A549 (cell line): Measurements from ENCODE around the gene SPG21. TPM values are rescaled to one million over a fixed set of nuclear protein-coding genes. Genes with fewer than 3 reads are reported as not detected.

Experiments used
- ATAC-seq, 2 experiments: fragments of 200-7000 bp in 1 of 2; fragments of >200 bp in 1 of 2; cut with Nextera tagmentation in 1 of 2; cut with Tn5 transposase in 1 of 2; 3 replicates each; pipeline versions ENCODE4 v1.8.0 to v1.9.1; 2018 to 2020; ENCODE audit warnings: mild to moderate bottlenecking in 1 of 2, moderate library complexity in 1 of 2
- CTCF ChIA-PET: fragments of 300-600 bp; sonication (Branson Sonifier 250); formaldehyde crosslinking; extraction: SDS; loops from one replicate; lab custom pipeline; 2021; ENCODE audit warnings: antibody characterized with exemption, inconsistent platforms; lab: Yijun Ruan, JAX
- POLR2A ChIA-PET: fragments of 350-600 bp; formaldehyde crosslinking; extraction: SDS; loops from one replicate; lab custom pipeline; 2021; ENCODE audit warnings: antibody characterized with exemption, inconsistent platforms; lab: Yijun Ruan, JAX
- DNase-seq, 2 experiments: peaks; one replicate each; pipeline versions ENCODE4 v3.0.0 to v3.0.0-alpha.2; 2011 to 2016; ENCODE audit warnings: low read depth in 1 of 2, low spot score in 1 of 2
- FAIRE-seq: peaks from 2 replicates; lab custom pipeline; 2011; peaks lifted over from hg19 to GRCh38; lab: Jason Lieb, UNC
- H3K27ac ChIP-seq, 2 experiments: fragments of >200 bp; sonication (Bioruptor Twin); formaldehyde crosslinking; 3 replicates each; pipeline ENCODE4 v1.5.1; 2016 to 2017
- H3K4me1 ChIP-seq: fragments of >200 bp; sonication (Bioruptor Twin); formaldehyde crosslinking; 3 replicates; pipeline ENCODE4 v1.6.1; 2016
- H3K4me2 ChIP-seq: fragments of >200 bp; sonication (Bioruptor Twin); formaldehyde crosslinking; 3 replicates; pipeline ENCODE4 v1.6.1; 2016
- H3K4me3 ChIP-seq: fragments of >200 bp; sonication (Bioruptor Twin); formaldehyde crosslinking; 3 replicates; pipeline ENCODE4 v1.5.1; 2016
- H3K9me3 ChIP-seq: fragments of >200 bp; sonication (Bioruptor Twin); formaldehyde crosslinking; 3 replicates; pipeline ENCODE4 v1.6.1; 2016
- ATOH8 ChIP-seq: fragments of 250-450 bp; sonication (Bioruptor Pico); IDR thresholded peaks from 2 replicates; pipeline ENCODE4 v1.5.0; 2020; ENCODE audit warnings: low read depth, mild to moderate bottlenecking, moderate library complexity
- BHLHE40 ChIP-seq: IDR thresholded peaks from 2 replicates; pipeline ENCODE4 v1.6.1; 2012; ENCODE audit warnings: low read depth, low read length, inconsistent platforms
- CEBPB ChIP-seq, 2 experiments: fragments of >200 bp in 1 of 2; sonication (Bioruptor Twin) in 1 of 2; formaldehyde crosslinking in 1 of 2; IDR thresholded peaks; 2 replicates each; pipeline ENCODE4 v1.6.1; 2012 to 2016
- CHD2 ChIP-seq: fragments of 150-350 bp; IDR thresholded peaks from 2 replicates; pipeline ENCODE4 v1.6.1; 2014; ENCODE audit warnings: low read length; ENCODE audit not compliant: partially characterized antibody
- EP300 ChIP-seq, 2 experiments: fragments of >200 bp; sonication (Bioruptor Twin); formaldehyde crosslinking; IDR thresholded peaks; 2 replicates in 1 of 2; 3 replicates in 1 of 2; pipeline ENCODE4 v1.6.1; 2016 to 2017
- GATA3 ChIP-seq: IDR thresholded peaks from 2 replicates; pipeline ENCODE4 v1.6.1; 2012; ENCODE audit warnings: borderline replicate concordance
- HEYL ChIP-seq: fragments of 250-450 bp; sonication (Bioruptor Pico); IDR thresholded peaks from 2 replicates; pipeline ENCODE4 v1.8.0; 2021; ENCODE audit warnings: mild to moderate bottlenecking, moderate library complexity
- HMGXB4 ChIP-seq: fragments of 250-450 bp; sonication (Bioruptor Pico); IDR thresholded peaks from 2 replicates; pipeline ENCODE4 v1.5.0; 2021; ENCODE audit warnings: mild to moderate bottlenecking, moderate library complexity, borderline replicate concordance
- HOXB5 ChIP-seq: fragments of 250-450 bp; sonication (Bioruptor Pico); IDR thresholded peaks from 2 replicates; pipeline ENCODE4 v1.5.0; 2020; ENCODE audit warnings: mild to moderate bottlenecking, moderate library complexity
- MAFK ChIP-seq: fragments of 450-650 bp; IDR thresholded peaks from 2 replicates; pipeline ENCODE4 v1.6.1; 2014; ENCODE audit not compliant: partially characterized antibody
- NFE2L2 ChIP-seq: fragments of 150-350 bp; conservative IDR thresholded peaks from 2 replicates; pipeline ENCODE4 v1.6.1; 2014; ENCODE audit warnings: low read length
- RARB ChIP-seq: fragments of 250-450 bp; sonication (Bioruptor Pico); IDR thresholded peaks from 2 replicates; pipeline ENCODE4 v1.8.0; 2021; ENCODE audit warnings: mild to moderate bottlenecking, moderate library complexity
- RFX5 ChIP-seq: fragments of 450-650 bp; IDR thresholded peaks from 2 replicates; pipeline ENCODE4 v1.7.1; 2014; ENCODE audit warnings: antibody characterized with exemption, mild to moderate bottlenecking, moderate library complexity
- SMC3 ChIP-seq: fragments of >200 bp; sonication (Bioruptor Twin); formaldehyde crosslinking; IDR thresholded peaks from 3 replicates; pipeline ENCODE4 v1.6.1; 2018; ENCODE audit warnings: inconsistent platforms
- SREBF2 ChIP-seq: fragments of 450-650 bp; IDR thresholded peaks from 2 replicates; pipeline ENCODE4 v1.6.1; 2014; ENCODE audit warnings: mild to moderate bottlenecking, moderate library complexity
- TFCP2L1 ChIP-seq: fragments of 250-450 bp; sonication (Bioruptor Pico); IDR thresholded peaks from 2 replicates; pipeline ENCODE4 v1.5.0; 2021; ENCODE audit warnings: mild to moderate bottlenecking
- WGBS: methylation state at CpG from one replicate; pipeline ENCODE4 v1.1.6; 2017; ENCODE audit errors: missing lambda C conversion rate; 5-methylcytosine and 5-hydroxymethylcytosine counted together
- polyA plus RNA-seq, 4 experiments: library from polyadenylated mRNA; depleted of rRNA in 3 of 4; stranded (reverse); fragments of >200 nt; fragmentation: RNase III in 1 of 4; extraction: RNeasy Plus Mini Kit Qiagen cat#74134 plus additional on column Dnase treatment in 1 of 4; gene quantifications; 2 replicates in 3 of 4; 3 replicates in 1 of 4; pipeline ENCODE4 v1.2.3, GENCODE V29; 2011 to 2017
- TF ChIP-seq, protein P1 (sequence below): fragments of 150-350 bp; IDR thresholded peaks from 2 replicates; pipeline ENCODE4 v1.6.1; 2014; ENCODE audit warnings: low read depth, mild to moderate bottlenecking, low read length
- TF ChIP-seq, protein P2 (sequence below): IDR thresholded peaks from 2 replicates; pipeline ENCODE4 v1.6.1; 2012; ENCODE audit warnings: low read depth, borderline replicate concordance
- TF ChIP-seq, protein P3 (sequence below): fragments of 450-650 bp; IDR thresholded peaks from 2 replicates; pipeline ENCODE4 v1.6.1; 2014; ENCODE audit warnings: antibody characterized with exemption
- TF ChIP-seq, protein P4 (sequence below): IDR thresholded peaks from 2 replicates; pipeline ENCODE4 v1.6.1; 2012

SPG21 gene
- polyA plus RNA-seq, 2 of the 4 experiments (the other 2 are of a cell fraction): 117 to 155 TPM

DNA sequence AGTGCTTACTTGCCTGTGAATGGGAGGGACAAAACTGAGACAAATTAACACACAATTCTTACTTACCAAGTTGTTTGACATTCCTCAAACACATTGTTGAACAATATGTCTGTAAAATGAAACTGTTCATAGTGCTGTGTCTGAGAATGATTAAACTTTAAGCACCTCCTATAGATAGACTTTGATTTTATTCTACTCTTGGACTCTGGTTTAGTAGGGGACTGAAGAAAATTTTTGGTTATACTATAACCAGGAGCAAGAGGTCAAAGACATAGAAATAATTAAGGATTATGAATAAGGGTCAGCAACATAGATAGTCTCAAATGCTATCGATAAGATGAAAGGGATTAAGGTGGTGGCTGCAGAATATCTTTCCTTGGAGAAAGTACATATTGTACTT lies 47.6 kb upstream of the SPG21 start:
- ChIA-PET POLR2A (no interaction called here), CTCF (interaction anchor here (8.0 kb wide), 1 partner anchor 42 kb away, joined by 254 read pairs; the partner anchor contains the start of gene KBTBD13)
- H3K4me1 ChIP-seq: peaks cover 18% of the 10 kb centered on the region
- ATAC-seq (no peak), FAIRE-seq (no peak), DNase-seq (no peak)
- 83% methylated on average over 1 of the region's 1 CpG for whole genome bisulfite sequencing
- no peaks in the 10 kb centered on the region for H3K9me3 ChIP-seq
- no peak overlapping the region for H3K4me2 ChIP-seq
- TF ChIP-seq TFCP2L1 (CRISPR knock-in tag): no peak
- TF ChIP-seq ATOH8 (CRISPR knock-in tag): no peak
- H3K4me3 ChIP-seq: no peak overlapping the region
- no peak overlapping the region for H3K27ac ChIP-seq

GRCh38 chr15:65034719-65035118 lies 45.0 kb upstream of the SPG21 start:
- POLR2A ChIA-PET: no interaction called here

More at GRCh38 chr15:65034719-65035118, 45.0 kb upstream of the SPG21 start:
- H3K4me2 ChIP-seq: no peak overlapping the region
- 87% methylated on average over 11 of the region's 11 CpGs for WGBS
- ATAC-seq (no peak), DNase-seq (no peak), FAIRE-seq (no peak)
- peaks cover 21% of the 10 kb centered on the region for H3K4me1 ChIP-seq
- no peak overlapping the region for H3K27ac ChIP-seq
- H3K4me3 ChIP-seq: no peak overlapping the region
- CTCF ChIA-PET: interaction anchor here (0.8 to 8.0 kb wide), 26 partner anchors 8 to 307 kb away, joined by 3 to 254 read pairs (median 6); partner anchors contain the start of genes KBTBD13, RASL12 and SLC51B
- TF ChIP-seq SMC3 (no peak), EP300 (IDR thresholded peaks at IDR 0.05) (no peak), NFE2L2 (no peak), BHLHE40 (no peak), CHD2 (no peak), RARB (CRISPR knock-in tag) (no peak), SREBF2 (no peak), HEYL (CRISPR knock-in tag) (no peak), CEBPB (IDR thresholded peaks at IDR 0.05) (no peak), MAFK (no peak), RFX5 (no peak), GATA3 (no peak), HMGXB4 (CRISPR knock-in tag) (no peak), HOXB5 (CRISPR knock-in tag) (no peak)
- TF ChIP-seq, protein P1, sequence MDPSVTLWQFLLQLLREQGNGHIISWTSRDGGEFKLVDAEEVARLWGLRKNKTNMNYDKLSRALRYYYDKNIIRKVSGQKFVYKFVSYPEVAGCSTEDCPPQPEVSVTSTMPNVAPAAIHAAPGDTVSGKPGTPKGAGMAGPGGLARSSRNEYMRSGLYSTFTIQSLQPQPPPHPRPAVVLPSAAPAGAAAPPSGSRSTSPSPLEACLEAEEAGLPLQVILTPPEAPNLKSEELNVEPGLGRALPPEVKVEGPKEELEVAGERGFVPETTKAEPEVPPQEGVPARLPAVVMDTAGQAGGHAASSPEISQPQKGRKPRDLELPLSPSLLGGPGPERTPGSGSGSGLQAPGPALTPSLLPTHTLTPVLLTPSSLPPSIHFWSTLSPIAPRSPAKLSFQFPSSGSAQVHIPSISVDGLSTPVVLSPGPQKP: no peak
- TF ChIP-seq, protein P2, sequence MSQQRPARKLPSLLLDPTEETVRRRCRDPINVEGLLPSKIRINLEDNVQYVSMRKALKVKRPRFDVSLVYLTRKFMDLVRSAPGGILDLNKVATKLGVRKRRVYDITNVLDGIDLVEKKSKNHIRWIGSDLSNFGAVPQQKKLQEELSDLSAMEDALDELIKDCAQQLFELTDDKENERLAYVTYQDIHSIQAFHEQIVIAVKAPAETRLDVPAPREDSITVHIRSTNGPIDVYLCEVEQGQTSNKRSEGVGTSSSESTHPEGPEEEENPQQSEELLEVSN: no peak
- TF ChIP-seq, protein P3, sequence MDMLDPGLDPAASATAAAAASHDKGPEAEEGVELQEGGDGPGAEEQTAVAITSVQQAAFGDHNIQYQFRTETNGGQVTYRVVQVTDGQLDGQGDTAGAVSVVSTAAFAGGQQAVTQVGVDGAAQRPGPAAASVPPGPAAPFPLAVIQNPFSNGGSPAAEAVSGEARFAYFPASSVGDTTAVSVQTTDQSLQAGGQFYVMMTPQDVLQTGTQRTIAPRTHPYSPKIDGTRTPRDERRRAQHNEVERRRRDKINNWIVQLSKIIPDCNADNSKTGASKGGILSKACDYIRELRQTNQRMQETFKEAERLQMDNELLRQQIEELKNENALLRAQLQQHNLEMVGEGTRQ: no peak
- TF ChIP-seq, protein P4, sequence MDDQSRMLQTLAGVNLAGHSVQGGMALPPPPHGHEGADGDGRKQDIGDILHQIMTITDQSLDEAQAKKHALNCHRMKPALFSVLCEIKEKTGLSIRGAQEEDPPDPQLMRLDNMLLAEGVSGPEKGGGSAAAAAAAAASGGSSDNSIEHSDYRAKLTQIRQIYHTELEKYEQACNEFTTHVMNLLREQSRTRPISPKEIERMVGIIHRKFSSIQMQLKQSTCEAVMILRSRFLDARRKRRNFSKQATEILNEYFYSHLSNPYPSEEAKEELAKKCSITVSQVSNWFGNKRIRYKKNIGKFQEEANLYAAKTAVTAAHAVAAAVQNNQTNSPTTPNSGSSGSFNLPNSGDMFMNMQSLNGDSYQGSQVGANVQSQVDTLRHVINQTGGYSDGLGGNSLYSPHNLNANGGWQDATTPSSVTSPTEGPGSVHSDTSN: no peak
- H3K9me3 ChIP-seq: no peaks in the 10 kb centered on the region
